H9 (cell line): Measurements from ENCODE around the gene KLF6. TPM values are rescaled to one million over a fixed set of nuclear protein-coding genes. Genes with fewer than 3 reads are reported as not detected.

ENCODE experiments used
- DNase-seq: peaks from one replicate; pipeline ENCODE4 v3.0.0-alpha.2; 2017
- H2AFZ ChIP-seq: one replicate; pipeline ENCODE4 v1.6.1; 2013; ENCODE audit warnings: mild to moderate bottlenecking, low read length, control low read depth, moderate library complexity
- H2AK5ac ChIP-seq: 2 replicates; pipeline ENCODE4 v1.6.1; 2013; ENCODE audit warnings: low read length, control low read depth, mixed read lengths; ENCODE audit not compliant: insufficient read length
- H2BK120ac ChIP-seq: one replicate; pipeline ENCODE4 v1.6.1; 2013; ENCODE audit warnings: low read depth, mild to moderate bottlenecking, low read length, control low read depth, inconsistent platforms; ENCODE audit not compliant: poor library complexity, severe bottlenecking
- H2BK12ac ChIP-seq: 2 replicates; pipeline ENCODE4 v1.6.1; 2013; ENCODE audit warnings: low read length, control low read depth, mixed read lengths, low read depth; ENCODE audit not compliant: insufficient read length
- H2BK15ac ChIP-seq: 2 replicates; pipeline ENCODE4 v1.6.1; 2013; ENCODE audit warnings: low read depth, low read length, control low read depth
- H2BK20ac ChIP-seq: one replicate; pipeline ENCODE4 v1.6.1; 2013; ENCODE audit warnings: low read depth, mild to moderate bottlenecking, low read length, control low read depth, inconsistent platforms; ENCODE audit not compliant: poor library complexity, severe bottlenecking
- H2BK5ac ChIP-seq: 2 replicates; pipeline ENCODE4 v1.6.1; 2013; ENCODE audit warnings: low read length, control low read depth, mixed read lengths; ENCODE audit not compliant: insufficient read length
- H3K14ac ChIP-seq: 2 replicates; pipeline ENCODE4 v1.6.1; 2013; ENCODE audit warnings: low read length, control low read depth; ENCODE audit not compliant: insufficient read depth
- H3K18ac ChIP-seq: 2 replicates; pipeline ENCODE4 v1.6.1; 2013; ENCODE audit warnings: low read depth, mild to moderate bottlenecking, mixed read lengths, low read length, control low read depth; ENCODE audit not compliant: insufficient read length
- H3K23ac ChIP-seq: 2 replicates; pipeline ENCODE4 v1.6.1; 2013; ENCODE audit warnings: low read length, control low read depth, mixed read lengths, low read depth; ENCODE audit not compliant: insufficient read length
- H3K23me2 ChIP-seq: 2 replicates; pipeline ENCODE4 v1.6.1; 2013; ENCODE audit warnings: low read depth, mild to moderate bottlenecking, mixed read lengths, low read length, control low read depth; ENCODE audit not compliant: insufficient read length, poor library complexity, severe bottlenecking
- H3K27ac ChIP-seq: 2 replicates; pipeline ENCODE4 v1.5.1; 2013; ENCODE audit warnings: low read length, control low read depth, mixed read lengths, low read depth; ENCODE audit not compliant: insufficient read length
- H3K27me3 ChIP-seq: 2 replicates; pipeline ENCODE4 v1.6.1; 2013; ENCODE audit warnings: low read length, control low read depth, inconsistent platforms; ENCODE audit not compliant: insufficient read depth
- H3K4ac ChIP-seq: 2 replicates; pipeline ENCODE4 v1.6.1; 2013; ENCODE audit warnings: low read depth, mild to moderate bottlenecking, control low read depth, inconsistent platforms, low read length, moderate library complexity
- H3K4me1 ChIP-seq: 2 replicates; pipeline ENCODE4 v1.6.1; 2013; ENCODE audit warnings: low read length, control low read depth, inconsistent platforms; ENCODE audit not compliant: insufficient read depth
- H3K4me2 ChIP-seq: 2 replicates; pipeline ENCODE4 v1.6.1; 2013; ENCODE audit warnings: low read length, control low read depth, mixed read lengths; ENCODE audit not compliant: insufficient read length, insufficient read depth
- H3K56ac ChIP-seq: 2 replicates; pipeline ENCODE4 v1.6.1; 2013; ENCODE audit warnings: low read depth, mild to moderate bottlenecking, mixed read lengths, low read length, control low read depth; ENCODE audit not compliant: insufficient read length
- H3K79me1 ChIP-seq: 2 replicates; pipeline ENCODE4 v1.6.1; 2013; ENCODE audit warnings: low read depth, mild to moderate bottlenecking, moderate library complexity, low read length, control low read depth, inconsistent platforms; ENCODE audit not compliant: insufficient read depth, poor library complexity, severe bottlenecking
- H3K79me2 ChIP-seq: 2 replicates; pipeline ENCODE4 v1.6.1; 2013; ENCODE audit warnings: low read length, control low read depth, inconsistent platforms; ENCODE audit not compliant: insufficient read depth
- H3K9ac ChIP-seq: 2 replicates; pipeline ENCODE4 v1.6.1; 2013; ENCODE audit warnings: low read length, control low read depth, mixed read lengths; ENCODE audit not compliant: insufficient read length; ENCODE audit errors: extremely low read depth
- H3K9me3 ChIP-seq: one replicate; pipeline ENCODE4 v1.6.1; 2013; ENCODE audit warnings: low read depth, low read length, inconsistent platforms; ENCODE audit not compliant: control insufficient read depth
- H3T11ph ChIP-seq: one replicate; pipeline ENCODE4 v1.6.1; 2013; ENCODE audit warnings: mild to moderate bottlenecking, low read length, control low read depth, inconsistent platforms
- H4K20me1 ChIP-seq: one replicate; pipeline ENCODE4 v1.6.1; 2013; ENCODE audit not compliant: control insufficient read depth, insufficient read length, insufficient read depth
- H4K5ac ChIP-seq: 2 replicates; pipeline ENCODE4 v1.6.1; 2013; ENCODE audit warnings: low read depth, mild to moderate bottlenecking, mixed read lengths, low read length, control low read depth; ENCODE audit not compliant: insufficient read length
- H4K8ac ChIP-seq: replicated peaks from 2 replicates; pipeline ENCODE4 v1.6.1; 2013; ENCODE audit warnings: low read length, control low read depth, mixed read lengths, low read depth; ENCODE audit not compliant: insufficient read length
- H4K91ac ChIP-seq: 2 replicates; pipeline ENCODE4 v1.6.1; 2013; ENCODE audit warnings: low read depth, mild to moderate bottlenecking, moderate library complexity, mixed read lengths, low read length, control low read depth; ENCODE audit not compliant: insufficient read length
- H3K27ac Mint-ChIP-seq, 3 experiments: 2 replicates in 2 of 3; 3 replicates in 1 of 3; pipeline ENCODE4 v1.8.0; 2020 to 2021; ENCODE audit warnings: mixed read lengths in 3 of 3, mild to moderate bottlenecking in 1 of 3, moderate library complexity in 1 of 3
- H3K27me3 Mint-ChIP-seq: 2 replicates; pipeline ENCODE4 v1.8.0; 2021; ENCODE audit warnings: low read depth, mild to moderate bottlenecking, moderate library complexity, mixed read lengths
- H3K36me3 Mint-ChIP-seq, 3 experiments: 2 replicates in 2 of 3; 3 replicates in 1 of 3; pipeline ENCODE4 v1.8.0; 2020 to 2021; ENCODE audit warnings: low read depth in 3 of 3, mixed read lengths in 3 of 3; ENCODE audit not compliant: insufficient read depth in 1 of 3
- H3K4me1 Mint-ChIP-seq, 2 experiments: 2 replicates each; pipeline ENCODE4 v1.8.0; 2020; ENCODE audit warnings: mixed read lengths in 2 of 2
- H3K4me3 Mint-ChIP-seq, 2 experiments: 2 replicates in 1 of 2; 3 replicates in 1 of 2; pipeline ENCODE4 v1.8.0; 2020 to 2021; ENCODE audit warnings: mild to moderate bottlenecking in 2 of 2, mixed read lengths in 2 of 2, moderate library complexity in 1 of 2
- H3K9me3 Mint-ChIP-seq, 2 experiments: 2 replicates in 1 of 2; 3 replicates in 1 of 2; pipeline ENCODE4 v1.8.0; 2020; ENCODE audit warnings: mild to moderate bottlenecking in 2 of 2, mixed read lengths in 2 of 2, moderate library complexity in 1 of 2
- CTCF ChIP-seq: fragments of 200-600 bp; sonication (generic); conservative IDR thresholded peaks from 3 replicates; pipeline ENCODE4 v1.8.0; 2021; ENCODE audit warnings: antibody characterized with exemption, mild to moderate bottlenecking
- WGBS: extraction: QIAGEN DNeasy Blood & Tissue Kit; methylation state at CpG from one replicate; pipeline ENCODE4 v1.1.7; 2013; ENCODE audit warnings: missing lambda C conversion rate, low lambda C conversion rate, mixed read lengths; ENCODE audit not compliant: insufficient read length; ENCODE audit errors: extremely low coverage; 5-methylcytosine and 5-hydroxymethylcytosine counted together
- total RNA-seq: library from RNA; stranded (reverse); gene quantifications from 2 replicates; pipeline ENCODE4 v1.2.1, GENCODE V29; 2021

Gene KLF6
- total RNA-seq, 1 experiment from 2014 or later, result 19.3 TPM

GRCh38 chr10:3740157-3740871 is 44.7 kb downstream of the KLF6 start:
- no peak overlapping the region for H3K27ac Mint-ChIP-seq
- Histone ChIP-seq H3K56ac (no peak overlapping the region), H3K9ac (no peak overlapping the region), H3K4ac (no peak overlapping the region), H3K27ac (no peak overlapping the region), H3K9me3 (no peaks in the 10 kb centered on the region), H4K20me1 (no peaks in the 10 kb centered on the region), H3K79me2 (no peaks in the 10 kb centered on the region), H2AK5ac (no peak overlapping the region), H4K91ac (no peak overlapping the region), H2BK20ac (no peak overlapping the region), H4K5ac (no peak overlapping the region), H2BK120ac (no peak overlapping the region), H2BK12ac (no peak overlapping the region), H3K23me2 (no peaks in the 10 kb centered on the region), H3K14ac (no peak overlapping the region), H2BK15ac (no peak overlapping the region), H3K79me1 (no peaks in the 10 kb centered on the region), H3T11ph (no peak overlapping the region), H2BK5ac (no peak overlapping the region), H3K4me1 (peaks cover 2% of the 10 kb centered on the region; the same call in 1 of the 2 replicates), H3K27me3 (no peaks in the 10 kb centered on the region), H4K8ac (no peak overlapping the region), H3K23ac (no peak overlapping the region), H3K18ac (no peak overlapping the region), H2AFZ (no peak overlapping the region), H3K4me2 (no peak overlapping the region)
- no peaks in the 10 kb centered on the region for H3K27me3 Mint-ChIP-seq
- no peak for DNase-seq
- peaks cover 2 to 10% of the 10 kb centered on the region in 2 experiments; a peak in 4 of 5 replicates for H3K9me3 Mint-ChIP-seq
- TF ChIP-seq CTCF, result no peak
- H3K36me3 Mint-ChIP-seq, result peaks cover 0 to 6% (median 6%) of the 10 kb centered on the region in 3 experiments; a peak in 3 of 7 replicates
- no CpG with 5 or more reads among the region's 5 CpGs for WGBS
- H3K4me1 Mint-ChIP-seq, result peaks cover 9 to 13% of the 10 kb centered on the region in 2 experiments
- no peak overlapping the region for H3K4me3 Mint-ChIP-seq
